Fibroblast of skin of abdomen (primary cell): ENCODE data around the gene MUL1.
"Not testable (repeated sequence)": the region's sequence is repeated elsewhere in the genome, so short reads cannot be mapped to it uniquely, and the experiment has no call there.

Experiments used
- DNase-seq: peaks from one replicate; pipeline ENCODE4 v3.0.0-alpha.2; 2013

MUL1 gene

GRCh38 chr1:20511518-20512428 is 3.8 kb upstream of the MUL1 start:
- DNase-seq: peak; percentile 10

DNA sequence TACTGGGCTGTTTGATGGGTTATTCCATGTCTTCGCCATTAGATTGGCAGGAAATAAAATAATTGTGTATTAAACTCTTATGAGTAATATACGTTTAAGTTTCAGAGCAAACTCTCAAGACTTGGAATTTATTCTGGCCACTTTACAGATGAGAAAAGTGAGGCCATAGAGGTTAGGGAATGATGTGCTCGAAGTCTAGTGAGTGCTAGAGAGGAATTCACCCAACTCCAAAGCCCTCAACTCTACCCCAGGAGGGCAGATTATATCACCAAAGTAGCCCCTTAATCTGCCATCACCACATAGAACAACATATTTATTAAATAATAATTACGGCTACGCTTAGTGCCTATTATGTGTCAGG is 440 bp upstream of the MUL1 start:
- no peak for DNase-seq

DNA sequence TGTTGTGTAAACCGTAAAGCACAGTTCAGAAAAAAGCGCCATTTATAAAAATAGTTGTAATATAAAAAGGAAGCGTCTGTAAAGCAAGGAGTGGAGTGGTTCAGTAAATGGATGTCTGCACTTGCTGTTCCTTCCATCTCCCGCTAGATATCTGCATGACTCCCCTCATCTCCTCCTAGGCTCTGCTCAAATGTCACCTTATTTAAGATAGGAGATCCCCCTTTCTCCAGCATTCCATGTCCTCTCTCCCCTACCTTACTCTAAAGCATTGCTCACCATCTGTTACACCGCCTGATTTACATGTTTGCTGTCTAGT is 745 bp downstream of the MUL1 start:
- DNase-seq: no peak

DNA sequence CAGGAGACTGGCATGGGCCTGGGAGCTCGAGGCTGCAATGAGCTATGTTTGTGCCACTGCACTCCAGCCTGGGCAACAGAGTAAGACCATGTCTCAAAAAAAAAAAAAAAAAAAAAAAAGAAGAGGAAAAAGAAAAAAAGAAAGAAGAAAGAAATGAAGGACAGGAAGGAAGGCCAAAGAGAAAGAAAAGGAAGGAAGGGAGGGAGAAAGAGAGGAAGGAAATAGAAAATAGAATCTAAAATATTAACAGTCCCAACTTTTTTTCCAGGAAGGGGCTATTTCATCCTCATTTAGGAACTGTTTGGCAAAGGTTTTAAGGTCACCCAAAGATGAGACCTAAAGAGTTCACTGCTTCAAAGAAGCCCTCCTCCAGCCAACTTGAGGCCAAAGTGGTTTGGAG is 2.5 kb downstream of the MUL1 start:
- no peak for DNase-seq

DNA sequence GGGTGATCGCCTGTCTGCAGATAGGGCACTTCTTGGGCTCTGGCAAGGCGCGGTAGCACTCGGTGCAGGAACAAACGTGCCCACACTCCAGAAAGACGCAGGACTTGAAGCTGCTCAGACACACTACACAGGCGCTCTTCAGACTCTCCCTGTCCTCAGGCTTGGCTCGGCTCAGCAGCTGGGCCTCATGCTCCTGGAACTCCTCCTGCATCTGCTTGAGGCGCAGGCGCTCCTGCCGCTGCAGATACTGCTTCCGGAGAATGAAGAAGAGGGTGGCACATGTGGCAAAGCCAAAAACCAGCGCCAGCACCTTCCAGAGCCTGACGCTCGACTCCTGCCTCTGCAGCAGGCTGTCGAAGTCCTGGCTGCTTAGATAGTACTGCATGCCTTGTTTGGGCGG is 7.2 kb downstream of the MUL1 start:
- DNase-seq: no peak

- no peak for DNase-seq
Measured at GRCh38 chr1:20499718-20500117, 8.2 kb downstream of the MUL1 start.

- DNase-seq: no peak
Measured at GRCh38 chr1:20499105-20499504, 8.8 kb downstream of the MUL1 start.

DNA sequence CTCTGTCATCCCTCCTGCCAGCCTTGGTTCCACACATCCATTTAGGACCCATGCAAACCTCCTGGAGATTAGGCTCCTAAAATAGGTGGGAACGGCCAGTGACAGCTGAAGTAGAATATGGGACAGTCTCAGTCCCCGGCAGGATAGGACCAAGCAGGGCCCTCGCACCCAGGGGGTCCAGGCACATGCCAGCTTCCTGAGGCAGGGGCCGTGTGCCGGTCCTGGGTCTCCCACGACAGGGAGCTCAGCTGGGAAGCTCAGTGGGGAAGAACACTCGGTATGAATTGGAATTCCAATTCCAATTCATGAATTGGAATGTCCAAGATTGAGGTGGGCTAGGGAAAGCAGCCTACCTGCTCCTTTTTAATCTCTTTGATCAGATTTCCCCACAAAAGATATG is 9.8 kb downstream of the MUL1 start:
- no peak for DNase-seq

GRCh38 chr1:20497506-20497905 is 10.4 kb downstream of the MUL1 start:
- DNase-seq: no peak

GRCh38 chr1:20496725-20497383 is 11.1 kb downstream of the MUL1 start:
- DNase-seq: not testable (repeated sequence)

GRCh38 chr1:20496241-20496661 is 11.7 kb downstream of the MUL1 start:
- peak; percentile 76 for DNase-seq

DNA sequence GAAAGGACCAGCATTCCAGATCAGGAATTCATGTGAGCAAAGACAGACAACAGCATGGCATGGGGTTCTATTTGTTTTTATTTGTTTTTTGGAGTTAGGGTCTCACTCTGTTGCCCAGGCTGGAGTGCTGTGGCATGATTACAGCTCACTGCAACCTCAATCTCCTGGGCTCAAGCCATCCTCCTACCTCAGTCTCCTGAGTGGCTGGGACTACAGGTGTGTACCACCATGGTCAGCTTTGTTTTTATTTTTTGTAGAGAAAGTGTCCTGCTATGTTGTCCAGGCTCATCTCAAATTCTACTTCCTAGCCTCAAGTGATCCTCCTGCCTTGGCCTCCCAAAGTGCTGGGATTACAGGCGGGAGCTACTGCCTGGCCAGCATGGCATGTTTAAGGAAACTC is 12.3 kb downstream of the MUL1 start:
- DNase-seq: no peak

DNA sequence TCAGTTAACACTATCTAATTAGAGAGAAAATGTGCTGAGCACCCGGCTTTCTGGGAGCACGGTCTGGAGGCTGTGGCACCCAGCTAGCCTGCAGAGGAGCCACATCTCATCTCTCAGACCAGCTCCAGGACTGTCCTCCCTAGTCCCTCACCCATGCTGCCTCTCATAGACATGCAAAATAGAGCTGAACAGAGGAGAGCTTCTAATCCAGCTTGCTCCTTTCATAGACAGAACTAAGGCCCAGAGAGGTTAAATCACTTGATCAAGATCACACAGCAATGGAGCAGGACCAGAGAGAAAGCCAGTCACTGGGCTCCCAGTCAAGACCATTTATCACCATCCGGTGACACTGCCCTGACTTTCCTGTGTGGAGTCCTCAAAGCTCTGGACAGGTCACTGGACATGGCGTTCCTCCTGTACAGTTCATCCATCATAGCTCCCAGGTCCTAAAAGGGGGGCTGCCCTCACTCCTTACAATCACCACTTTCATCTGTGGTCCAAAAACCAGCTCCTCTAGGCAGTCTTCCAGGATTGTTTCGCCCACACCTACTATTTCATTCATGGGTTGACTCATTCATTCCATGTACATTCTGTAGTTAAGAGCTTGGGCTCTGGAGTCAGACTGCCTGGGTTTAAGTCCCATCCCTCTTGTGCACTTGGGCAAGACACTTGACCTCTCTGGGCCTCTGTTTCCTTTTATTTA is 13.2 kb downstream of the MUL1 start:
- peak; percentile 88 for DNase-seq

- DNase-seq: peak; percentile 85
Measured at GRCh38 chr1:20493839-20494608, 13.9 kb downstream of the MUL1 start.

- no peak for DNase-seq
Measured at GRCh38 chr1:20493309-20493708, 14.6 kb downstream of the MUL1 start.

GRCh38 chr1:20492751-20493150 is 15.2 kb downstream of the MUL1 start:
- DNase-seq: no peak

GRCh38 chr1:20491866-20492265 is 16.1 kb downstream of the MUL1 start:
- DNase-seq: no peak

GRCh38 chr1:20491178-20491577 is 16.8 kb downstream of the MUL1 start:
- no peak for DNase-seq

GRCh38 chr1:20487236-20487590 is 20.7 kb downstream of the MUL1 start:
- no peak for DNase-seq

GRCh38 chr1:20486457-20487235 is 21.3 kb downstream of the MUL1 start:
- peak; percentile 53 for DNase-seq

GRCh38 chr1:20485527-20486456 is 22.2 kb downstream of the MUL1 start, which contains the start of gene CAMK2N1:
Gene CAMK2N1 (minus strand): TSS chr1:20486210. CDS start chr1:20485379, 831 bp downstream.
- DNase-seq: peak; percentile 64
